HEK293 (cell line): Measurements from ENCODE around the gene PCDH18.

Experiments used
- CTCF ChIA-PET: fragments of 350-600 bp; formaldehyde crosslinking; extraction: SDS; loops from one replicate; lab custom pipeline; 2021; ENCODE audit warnings: antibody characterized with exemption; lab: Yijun Ruan, JAX
- POLR2A ChIA-PET: fragments of 300-600 bp; formaldehyde crosslinking; extraction: SDS; loops from one replicate; lab custom pipeline; 2020; ENCODE audit warnings: antibody characterized with exemption, inconsistent platforms; lab: Yijun Ruan, JAX
- H3K27ac ChIP-seq: fragments of 200-500 bp; sonication (Bioruptor generic); 2 replicates; pipeline ENCODE4 v1.5.1; 2014; ENCODE audit warnings: low read depth, low read length, control low read depth, inconsistent platforms; ENCODE audit errors: extremely low read depth
- H3K36me3 ChIP-seq, 2 experiments: fragments of 200-500 bp in 1 of 2; sonication (Bioruptor generic) in 1 of 2; 1 replicate in 1 of 2; 2 replicates in 1 of 2; pipeline ENCODE4 v1.5.1; 2014 to 2017; ENCODE audit warnings: inconsistent platforms in 2 of 2, low read length in 2 of 2; ENCODE audit not compliant: control insufficient read depth in 2 of 2, insufficient read depth in 1 of 2
- H3K4me1 ChIP-seq: fragments of 200-500 bp; sonication (Bioruptor generic); 2 replicates; pipeline ENCODE4 v1.5.1; 2014; ENCODE audit warnings: mild to moderate bottlenecking, low read length, inconsistent platforms; ENCODE audit not compliant: control insufficient read depth, insufficient read depth
- H3K4me3 ChIP-seq: 2 replicates; pipeline ENCODE4 v1.5.1; 2011; ENCODE audit warnings: low read depth, mild to moderate bottlenecking, control low read depth, low read length, moderate library complexity
- H3K9me3 ChIP-seq: fragments of 200-500 bp; sonication (Bioruptor generic); 2 replicates; pipeline ENCODE4 v1.5.1; 2014; ENCODE audit warnings: low read depth, low read length, inconsistent platforms; ENCODE audit not compliant: control insufficient read depth, insufficient read depth
- BCL11A ChIP-seq: fragments of 450-650 bp; formaldehyde crosslinking; IDR thresholded peaks from 2 replicates; pipeline ENCODE4 v1.5.1; 2016; ENCODE audit warnings: low read depth, missing biosample characterization, missing genetic modification characterization
- BCL11B ChIP-seq: fragments of 450-650 bp; formaldehyde crosslinking; IDR thresholded peaks from 2 replicates; pipeline ENCODE4 v1.5.1; 2016; ENCODE audit warnings: low read depth, missing biosample characterization, missing genetic modification characterization
- GLI4 ChIP-seq: fragments of 450-650 bp; formaldehyde crosslinking; IDR thresholded peaks from 2 replicates; pipeline ENCODE4 v1.5.1; 2016; ENCODE audit warnings: missing biosample characterization, missing genetic modification characterization
- MYNN ChIP-seq: fragments of 450-650 bp; formaldehyde crosslinking; IDR thresholded peaks from 2 replicates; pipeline ENCODE4 v1.5.1; 2016; ENCODE audit warnings: missing biosample characterization, missing genetic modification characterization, borderline replicate concordance
- SCRT1 ChIP-seq: fragments of 450-650 bp; formaldehyde crosslinking; IDR thresholded peaks from 2 replicates; pipeline ENCODE4 v1.5.1; 2016; ENCODE audit warnings: missing biosample characterization, missing genetic modification characterization, borderline replicate concordance
- SCRT2 ChIP-seq: fragments of 450-650 bp; formaldehyde crosslinking; IDR thresholded peaks from 2 replicates; pipeline ENCODE4 v1.5.1; 2016; ENCODE audit warnings: missing biosample characterization, missing genetic modification characterization
- WT1 ChIP-seq: fragments of 450-650 bp; formaldehyde crosslinking; IDR thresholded peaks from 2 replicates; pipeline ENCODE4 v1.5.1; 2016; ENCODE audit warnings: missing biosample characterization, missing genetic modification characterization
- ZBTB1 ChIP-seq: fragments of 450-650 bp; formaldehyde crosslinking; IDR thresholded peaks from 2 replicates; pipeline ENCODE4 v1.5.1; 2016; ENCODE audit warnings: missing biosample characterization, missing genetic modification characterization
- ZBTB48 ChIP-seq: fragments of 450-650 bp; formaldehyde crosslinking; IDR thresholded peaks from 2 replicates; pipeline ENCODE4 v1.5.1; 2016; ENCODE audit warnings: missing biosample characterization, missing genetic modification characterization
- ZBTB7A ChIP-seq: fragments of 450-650 bp; formaldehyde crosslinking; IDR thresholded peaks from 2 replicates; pipeline ENCODE4 v1.5.1; 2016; ENCODE audit warnings: low read depth, missing biosample characterization, missing genetic modification characterization
- ZFP37 ChIP-seq: fragments of 450-650 bp; formaldehyde crosslinking; IDR thresholded peaks from 2 replicates; pipeline ENCODE4 v1.5.1; 2016; ENCODE audit warnings: missing biosample characterization, missing genetic modification characterization
- ZFP41 ChIP-seq: fragments of 450-650 bp; formaldehyde crosslinking; IDR thresholded peaks from 2 replicates; pipeline ENCODE4 v1.5.1; 2016; ENCODE audit warnings: missing biosample characterization, missing genetic modification characterization, borderline replicate concordance
- ZNF140 ChIP-seq: fragments of 450-650 bp; formaldehyde crosslinking; IDR thresholded peaks from 2 replicates; pipeline ENCODE4 v1.5.1; 2016; ENCODE audit warnings: missing biosample characterization, missing genetic modification characterization
- ZNF214 ChIP-seq: fragments of 450-650 bp; formaldehyde crosslinking; IDR thresholded peaks from 2 replicates; pipeline ENCODE4 v1.5.1; 2017; ENCODE audit warnings: missing biosample characterization, mild to moderate bottlenecking, missing genetic modification characterization, borderline replicate concordance
- ZNF404 ChIP-seq: fragments of 450-650 bp; formaldehyde crosslinking; IDR thresholded peaks from 2 replicates; pipeline ENCODE4 v1.5.1; 2017; ENCODE audit warnings: missing biosample characterization, missing genetic modification characterization
- ZNF514 ChIP-seq: fragments of 450-650 bp; formaldehyde crosslinking; IDR thresholded peaks from 2 replicates; pipeline ENCODE4 v1.5.1; 2016; ENCODE audit warnings: missing biosample characterization, missing genetic modification characterization
- ZNF560 ChIP-seq: fragments of 450-650 bp; formaldehyde crosslinking; IDR thresholded peaks from 2 replicates; pipeline ENCODE4 v1.5.1; 2017; ENCODE audit warnings: missing biosample characterization, missing genetic modification characterization, borderline replicate concordance
- ZNF626 ChIP-seq: fragments of 450-650 bp; sonication (Bioruptor Pico); formaldehyde crosslinking; IDR thresholded peaks from 2 replicates; pipeline ENCODE4 v1.5.1; 2018; ENCODE audit warnings: missing biosample characterization, missing genetic modification characterization, inconsistent platforms
- ZNF701 ChIP-seq: fragments of 450-650 bp; formaldehyde crosslinking; IDR thresholded peaks from 2 replicates; pipeline ENCODE4 v1.5.1; 2016; ENCODE audit warnings: missing biosample characterization, missing genetic modification characterization
- ZNF747 ChIP-seq: fragments of 450-650 bp; formaldehyde crosslinking; IDR thresholded peaks from 2 replicates; pipeline ENCODE4 v1.5.1; 2016; ENCODE audit warnings: missing biosample characterization, missing genetic modification characterization
- ZNF837 ChIP-seq: fragments of 450-650 bp; formaldehyde crosslinking; IDR thresholded peaks from 2 replicates; pipeline ENCODE4 v1.5.1; 2016; ENCODE audit warnings: missing biosample characterization, missing genetic modification characterization
- ZSCAN30 ChIP-seq: fragments of 450-650 bp; IDR thresholded peaks from 2 replicates; pipeline ENCODE4 v1.5.1; 2018; ENCODE audit warnings: missing biosample characterization, mild to moderate bottlenecking, missing genetic modification characterization, moderate library complexity
- TF ChIP-seq, protein P1 (sequence below): fragments of 450-650 bp; formaldehyde crosslinking; IDR thresholded peaks from 2 replicates; pipeline ENCODE4 v1.5.1; 2016; ENCODE audit warnings: missing biosample characterization, missing genetic modification characterization
- TF ChIP-seq, protein P2 (sequence below): fragments of 450-650 bp; formaldehyde crosslinking; IDR thresholded peaks from 2 replicates; pipeline ENCODE4 v1.5.1; 2016; ENCODE audit warnings: missing biosample characterization, missing genetic modification characterization, borderline replicate concordance
- TF ChIP-seq, protein P3 (sequence below): fragments of 450-650 bp; formaldehyde crosslinking; IDR thresholded peaks from 2 replicates; pipeline ENCODE4 v1.5.1; 2016; ENCODE audit warnings: missing biosample characterization, missing genetic modification characterization
- TF ChIP-seq, protein P4 (sequence below): fragments of 450-650 bp; formaldehyde crosslinking; IDR thresholded peaks from 2 replicates; pipeline ENCODE4 v1.5.1; 2016; ENCODE audit warnings: missing biosample characterization, missing genetic modification characterization
- TF ChIP-seq, protein P5 (sequence below): fragments of 450-650 bp; formaldehyde crosslinking; IDR thresholded peaks from 2 replicates; pipeline ENCODE4 v1.5.1; 2017; ENCODE audit warnings: missing biosample characterization, mild to moderate bottlenecking, missing genetic modification characterization, moderate library complexity
- TF ChIP-seq, protein P6 (sequence below): fragments of 450-650 bp; formaldehyde crosslinking; IDR thresholded peaks from 2 replicates; pipeline ENCODE4 v1.5.1; 2016; ENCODE audit warnings: missing biosample characterization, missing genetic modification characterization
- TF ChIP-seq, protein P7 (sequence below): fragments of 450-650 bp; formaldehyde crosslinking; IDR thresholded peaks from 2 replicates; pipeline ENCODE4 v1.5.1; 2017; ENCODE audit warnings: missing biosample characterization, missing genetic modification characterization

Gene PCDH18

DNA sequence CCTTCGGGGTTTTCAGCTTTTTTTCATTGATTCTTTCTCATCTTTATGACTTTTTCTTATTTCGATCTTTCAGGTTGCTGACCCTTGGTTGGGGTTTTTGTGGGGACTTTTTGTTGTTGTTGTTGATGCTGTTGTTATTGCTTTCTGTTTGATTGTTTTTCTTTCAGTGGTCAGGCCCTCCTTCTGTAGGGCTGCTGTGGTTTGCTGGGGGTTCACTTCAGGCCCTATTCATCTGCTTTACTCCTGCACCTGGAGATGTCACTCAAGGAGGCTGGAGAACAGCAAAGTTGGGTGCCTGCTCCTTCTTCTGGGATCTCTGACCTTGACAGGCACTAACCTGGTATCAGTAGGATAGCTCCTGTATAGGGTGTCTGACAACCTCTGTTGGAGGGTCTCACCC, 39.9 kb upstream of the PCDH18 start:
- TF ChIP-seq ZNF837 (tag by site-specific recombination) (no peak), ZNF701 (no peak), BCL11B (no peak), ZFP41 (tag by site-specific recombination) (no peak), BCL11A (tag by site-specific recombination) (no peak), ZNF214 (tag by site-specific recombination) (no peak), ZNF747 (tag by site-specific recombination) (no peak), ZBTB7A (no peak), WT1 (tag by site-specific recombination) (no peak), ZBTB1 (tag by site-specific recombination) (no peak)
- TF ChIP-seq, protein P1, sequence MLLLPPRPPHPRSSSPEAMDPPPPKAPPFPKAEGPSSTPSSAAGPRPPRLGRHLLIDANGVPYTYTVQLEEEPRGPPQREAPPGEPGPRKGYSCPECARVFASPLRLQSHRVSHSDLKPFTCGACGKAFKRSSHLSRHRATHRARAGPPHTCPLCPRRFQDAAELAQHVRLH (tag by site-specific recombination) = no peak
- TF ChIP-seq, protein P2, sequence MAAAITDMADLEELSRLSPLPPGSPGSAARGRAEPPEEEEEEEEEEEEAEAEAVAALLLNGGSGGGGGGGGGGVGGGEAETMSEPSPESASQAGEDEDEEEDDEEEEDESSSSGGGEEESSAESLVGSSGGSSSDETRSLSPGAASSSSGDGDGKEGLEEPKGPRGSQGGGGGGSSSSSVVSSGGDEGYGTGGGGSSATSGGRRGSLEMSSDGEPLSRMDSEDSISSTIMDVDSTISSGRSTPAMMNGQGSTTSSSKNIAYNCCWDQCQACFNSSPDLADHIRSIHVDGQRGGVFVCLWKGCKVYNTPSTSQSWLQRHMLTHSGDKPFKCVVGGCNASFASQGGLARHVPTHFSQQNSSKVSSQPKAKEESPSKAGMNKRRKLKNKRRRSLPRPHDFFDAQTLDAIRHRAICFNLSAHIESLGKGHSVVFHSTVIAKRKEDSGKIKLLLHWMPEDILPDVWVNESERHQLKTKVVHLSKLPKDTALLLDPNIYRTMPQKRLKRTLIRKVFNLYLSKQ (tag by site-specific recombination) = no peak
- TF ChIP-seq, protein P3, sequence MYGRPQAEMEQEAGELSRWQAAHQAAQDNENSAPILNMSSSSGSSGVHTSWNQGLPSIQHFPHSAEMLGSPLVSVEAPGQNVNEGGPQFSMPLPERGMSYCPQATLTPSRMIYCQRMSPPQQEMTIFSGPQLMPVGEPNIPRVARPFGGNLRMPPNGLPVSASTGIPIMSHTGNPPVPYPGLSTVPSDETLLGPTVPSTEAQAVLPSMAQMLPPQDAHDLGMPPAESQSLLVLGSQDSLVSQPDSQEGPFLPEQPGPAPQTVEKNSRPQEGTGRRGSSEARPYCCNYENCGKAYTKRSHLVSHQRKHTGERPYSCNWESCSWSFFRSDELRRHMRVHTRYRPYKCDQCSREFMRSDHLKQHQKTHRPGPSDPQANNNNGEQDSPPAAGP (tag by site-specific recombination) = no peak
- TF ChIP-seq, protein P4, sequence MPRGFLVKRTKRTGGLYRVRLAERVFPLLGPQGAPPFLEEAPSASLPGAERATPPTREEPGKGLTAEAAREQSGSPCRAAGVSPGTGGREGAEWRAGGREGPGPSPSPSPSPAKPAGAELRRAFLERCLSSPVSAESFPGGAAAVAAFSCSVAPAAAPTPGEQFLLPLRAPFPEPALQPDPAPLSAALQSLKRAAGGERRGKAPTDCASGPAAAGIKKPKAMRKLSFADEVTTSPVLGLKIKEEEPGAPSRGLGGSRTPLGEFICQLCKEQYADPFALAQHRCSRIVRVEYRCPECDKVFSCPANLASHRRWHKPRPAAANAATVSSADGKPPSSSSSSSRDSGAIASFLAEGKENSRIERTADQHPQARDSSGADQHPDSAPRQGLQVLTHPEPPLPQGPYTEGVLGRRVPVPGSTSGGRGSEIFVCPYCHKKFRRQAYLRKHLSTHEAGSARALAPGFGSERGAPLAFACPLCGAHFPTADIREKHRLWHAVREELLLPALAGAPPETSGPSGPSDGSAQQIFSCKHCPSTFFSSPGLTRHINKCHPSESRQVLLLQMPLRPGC (tag by site-specific recombination) = no peak
- Histone ChIP-seq H3K36me3 (no peaks in the 10 kb centered on the region), H3K4me1 (no peaks in the 10 kb centered on the region), H3K9me3 (no peaks in the 10 kb centered on the region), H3K27ac (no peak overlapping the region), H3K4me3 (no peak overlapping the region)
- POLR2A ChIA-PET = no interaction called here
- CTCF ChIA-PET = no interaction called here

DNA sequence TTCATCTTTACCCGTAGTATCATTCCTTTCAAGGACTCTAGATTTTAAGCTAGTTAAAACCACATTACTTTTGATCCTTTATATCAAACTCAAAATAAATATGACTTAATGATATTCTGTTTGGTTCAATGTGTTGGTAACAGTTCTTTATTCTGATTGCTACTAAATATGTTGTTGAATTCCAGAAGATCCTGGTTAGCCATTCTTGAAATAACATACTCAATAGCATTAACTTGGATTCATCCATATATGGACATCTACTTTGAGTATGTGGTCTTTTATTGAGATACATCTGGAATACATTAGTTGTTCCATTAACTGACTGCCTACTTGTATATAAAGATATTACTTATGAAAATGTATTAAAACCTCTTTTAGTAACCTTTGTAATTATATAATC, 27.5 kb upstream of the PCDH18 start:
- H3K4me1 ChIP-seq = no peaks in the 10 kb centered on the region
- TF ChIP-seq MYNN (no peak), SCRT1 (tag by site-specific recombination) (no peak), ZFP37 (tag by site-specific recombination) (no peak), ZNF560 (tag by site-specific recombination) (no peak), ZNF140 (no peak), ZSCAN30 (no peak), GLI4 (tag by site-specific recombination) (no peak), SCRT2 (tag by site-specific recombination) (no peak), ZBTB48 (tag by site-specific recombination) (no peak), ZNF626 (tag by site-specific recombination) (no peak), ZNF514 (tag by site-specific recombination) (no peak), ZNF404 (tag by site-specific recombination) (no peak)
- TF ChIP-seq, protein P5, sequence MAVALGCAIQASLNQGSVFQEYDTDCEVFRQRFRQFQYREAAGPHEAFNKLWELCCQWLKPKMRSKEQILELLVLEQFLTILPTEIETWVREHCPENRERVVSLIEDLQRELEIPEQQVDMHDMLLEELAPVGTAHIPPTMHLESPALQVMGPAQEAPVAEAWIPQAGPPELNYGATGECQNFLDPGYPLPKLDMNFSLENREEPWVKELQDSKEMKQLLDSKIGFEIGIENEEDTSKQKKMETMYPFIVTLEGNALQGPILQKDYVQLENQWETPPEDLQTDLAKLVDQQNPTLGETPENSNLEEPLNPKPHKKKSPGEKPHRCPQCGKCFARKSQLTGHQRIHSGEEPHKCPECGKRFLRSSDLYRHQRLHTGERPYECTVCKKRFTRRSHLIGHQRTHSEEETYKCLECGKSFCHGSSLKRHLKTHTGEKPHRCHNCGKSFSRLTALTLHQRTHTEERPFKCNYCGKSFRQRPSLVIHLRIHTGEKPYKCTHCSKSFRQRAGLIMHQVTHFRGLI (tag by site-specific recombination) = no peak
- TF ChIP-seq, protein P6, sequence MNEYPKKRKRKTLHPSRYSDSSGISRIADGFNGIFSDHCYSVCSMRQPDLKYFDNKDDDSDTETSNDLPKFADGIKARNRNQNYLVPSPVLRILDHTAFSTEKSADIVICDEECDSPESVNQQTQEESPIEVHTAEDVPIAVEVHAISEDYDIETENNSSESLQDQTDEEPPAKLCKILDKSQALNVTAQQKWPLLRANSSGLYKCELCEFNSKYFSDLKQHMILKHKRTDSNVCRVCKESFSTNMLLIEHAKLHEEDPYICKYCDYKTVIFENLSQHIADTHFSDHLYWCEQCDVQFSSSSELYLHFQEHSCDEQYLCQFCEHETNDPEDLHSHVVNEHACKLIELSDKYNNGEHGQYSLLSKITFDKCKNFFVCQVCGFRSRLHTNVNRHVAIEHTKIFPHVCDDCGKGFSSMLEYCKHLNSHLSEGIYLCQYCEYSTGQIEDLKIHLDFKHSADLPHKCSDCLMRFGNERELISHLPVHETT (tag by site-specific recombination) = no peak
- TF ChIP-seq, protein P7, sequence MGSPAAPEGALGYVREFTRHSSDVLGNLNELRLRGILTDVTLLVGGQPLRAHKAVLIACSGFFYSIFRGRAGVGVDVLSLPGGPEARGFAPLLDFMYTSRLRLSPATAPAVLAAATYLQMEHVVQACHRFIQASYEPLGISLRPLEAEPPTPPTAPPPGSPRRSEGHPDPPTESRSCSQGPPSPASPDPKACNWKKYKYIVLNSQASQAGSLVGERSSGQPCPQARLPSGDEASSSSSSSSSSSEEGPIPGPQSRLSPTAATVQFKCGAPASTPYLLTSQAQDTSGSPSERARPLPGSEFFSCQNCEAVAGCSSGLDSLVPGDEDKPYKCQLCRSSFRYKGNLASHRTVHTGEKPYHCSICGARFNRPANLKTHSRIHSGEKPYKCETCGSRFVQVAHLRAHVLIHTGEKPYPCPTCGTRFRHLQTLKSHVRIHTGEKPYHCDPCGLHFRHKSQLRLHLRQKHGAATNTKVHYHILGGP = no peak
- H3K27ac ChIP-seq = no peak overlapping the region
- ChIA-PET POLR2A (no interaction called here), CTCF (no interaction called here)
- no peaks in the 10 kb centered on the region for H3K9me3 ChIP-seq
- no peak overlapping the region for H3K4me3 ChIP-seq
- H3K36me3 ChIP-seq = no peaks in the 10 kb centered on the region
